HCT116 (cell line): ENCODE data around the gene DYNC2H1. TPM values are rescaled to one million over a fixed set of nuclear protein-coding genes. Genes with fewer than 3 reads are reported as not detected.

ENCODE experiments used
- ATAC-seq: fragments of 200-7000 bp; cut with Tn5 transposase; 2 replicates; pipeline ENCODE4 v1.9.1; 2020; ENCODE audit warnings: mild to moderate bottlenecking, moderate library complexity
- BruUV-seq: library from RNA; stranded (reverse); fragments of 400-500 nt; replicated peaks from 2 replicates; lab custom pipeline; 2021; lab: Mats Ljungman, UMichigan
- CTCF ChIA-PET: fragments of 300-600 bp; sonication (Branson Sonifier 250); formaldehyde crosslinking; loops from one replicate; lab custom pipeline; 2021; ENCODE audit warnings: antibody characterized with exemption; lab: Charles Lee
- POLR2A ChIA-PET: fragments of 300-600, 350-600 bp; sonication (Branson Sonifier 250); formaldehyde crosslinking; loops from one replicate; lab custom pipeline; 2021; ENCODE audit warnings: antibody characterized with exemption; lab: Charles Lee
- RAD21 ChIA-PET, 2 experiments: fragments of 300-600 bp; sonication (Branson Sonifier 250); formaldehyde crosslinking; loops; one replicate each; lab custom pipeline; 2023; ENCODE audit warnings: low total read pairs in 2 of 2; ENCODE audit not compliant: uncharacterized antibody in 2 of 2, unreplicated experiment in 2 of 2, low non-redundant PET in 1 of 2; lab: Charles Lee
- DNase-seq: peaks from one replicate; pipeline ENCODE4 v3.0.0-alpha.2; 2010; ENCODE audit warnings: low read depth, low spot score
- H2AFZ ChIP-seq: fragments of 200-600 bp; shearing (Covaris generic), sonication (generic); 2 replicates; pipeline ENCODE4 v1.6.1; 2017; ENCODE audit warnings: low read depth, mixed run types, mixed read lengths, antibody characterized with exemption, low read length; ENCODE audit not compliant: poor library complexity, severe bottlenecking
- H3K27ac ChIP-seq: 2 replicates; pipeline ENCODE4 v1.5.1; 2012; ENCODE audit warnings: low read depth, low read length
- H3K27me3 ChIP-seq: fragments of 200-600 bp; sonication (generic); 2 replicates; pipeline ENCODE4 v1.6.1; 2016; ENCODE audit warnings: mixed run types, low read length, mixed read lengths; ENCODE audit not compliant: insufficient read depth
- H3K36me3 ChIP-seq, 2 experiments: fragments of 200-500 bp in 1 of 2; fragments of 200-600 bp in 1 of 2; sonication (Bioruptor generic) in 1 of 2; sonication (generic) in 1 of 2; 2 replicates each; pipeline versions ENCODE4 v1.5.1 to v1.6.1; 2014 to 2016; ENCODE audit warnings: low read length in 2 of 2, inconsistent platforms in 1 of 2, mixed read lengths in 1 of 2, mixed run types in 1 of 2; ENCODE audit not compliant: insufficient read depth in 2 of 2, control insufficient read depth in 1 of 2
- H3K4me1 ChIP-seq, 2 experiments: fragments of 200-600 bp in 1 of 2; sonication (generic) in 1 of 2; 2 replicates each; pipeline versions ENCODE4 v1.5.1 to v1.6.1; 2012 to 2017; ENCODE audit warnings: low read length in 2 of 2, inconsistent platforms in 1 of 2, mild to moderate bottlenecking in 1 of 2, mixed read lengths in 1 of 2, mixed run types in 1 of 2, moderate library complexity in 1 of 2; ENCODE audit not compliant: insufficient read depth in 2 of 2, control insufficient read depth in 1 of 2
- H3K4me2 ChIP-seq: fragments of 200-600 bp; sonication (generic); 2 replicates; pipeline ENCODE4 v1.6.1; 2017; ENCODE audit warnings: mixed run types, low read length, mixed read lengths
- H3K4me3 ChIP-seq, 2 experiments: fragments of 200-600 bp in 1 of 2; sonication (generic) in 1 of 2; replicated peaks in 1 of 2; 2 replicates each; pipeline ENCODE4 v1.5.1; 2011 to 2016; ENCODE audit warnings: low read length in 2 of 2, control low read depth in 1 of 2, low read depth in 1 of 2, mild to moderate bottlenecking in 1 of 2, mixed read lengths in 1 of 2, mixed run types in 1 of 2
- H3K79me2 ChIP-seq: fragments of 200-600 bp; sonication (generic); 2 replicates; pipeline ENCODE4 v1.6.1; 2017; ENCODE audit warnings: mild to moderate bottlenecking, mixed run types, low read length, moderate library complexity, mixed read lengths; ENCODE audit not compliant: insufficient read depth
- H3K9ac ChIP-seq: fragments of 200-600 bp; sonication (generic); 2 replicates; pipeline ENCODE4 v1.6.1; 2016; ENCODE audit warnings: low read length, mixed read lengths
- H3K9me2 ChIP-seq: fragments of 200-600 bp; sonication (generic), shearing (Covaris generic); 2 replicates; pipeline ENCODE4 v1.6.1; 2017; ENCODE audit warnings: mixed run types, mild to moderate bottlenecking, moderate library complexity; ENCODE audit not compliant: insufficient read depth
- H3K9me3 ChIP-seq, 2 experiments: fragments of 200-500 bp in 1 of 2; fragments of 200-600 bp in 1 of 2; sonication (Bioruptor generic) in 1 of 2; sonication (generic) in 1 of 2; 2 replicates each; pipeline ENCODE4 v1.6.1; 2014 to 2017; ENCODE audit warnings: low read length in 2 of 2, mixed read lengths in 2 of 2, inconsistent platforms in 1 of 2, low read depth in 1 of 2, mild to moderate bottlenecking in 1 of 2, mixed run types in 1 of 2, moderate library complexity in 1 of 2; ENCODE audit not compliant: control insufficient read depth in 1 of 2, insufficient read depth in 1 of 2
- H4K20me1 ChIP-seq: fragments of 200-600 bp; sonication (generic), shearing (Covaris generic); 2 replicates; pipeline ENCODE4 v1.6.1; 2017; ENCODE audit warnings: mixed run types, mild to moderate bottlenecking, moderate library complexity; ENCODE audit not compliant: insufficient read depth
- CBX3 ChIP-seq: IDR thresholded peaks from 2 replicates; pipeline ENCODE4 v1.6.1; 2012; ENCODE audit warnings: low read depth
- CEBPB ChIP-seq: IDR thresholded peaks from 2 replicates; pipeline ENCODE4 v1.6.1; 2012; ENCODE audit warnings: low read depth
- EGR1 ChIP-seq: IDR thresholded peaks from 2 replicates; pipeline ENCODE4 v1.6.1; 2012; ENCODE audit warnings: low read depth
- ELF1 ChIP-seq: IDR thresholded peaks from 2 replicates; pipeline ENCODE4 v1.6.1; 2012; ENCODE audit warnings: low read depth, borderline replicate concordance
- EZH2 ChIP-seq: fragments of 200-600 bp; sonication (generic); IDR thresholded peaks from 2 replicates; pipeline ENCODE4 v1.6.1; 2017; ENCODE audit warnings: antibody characterized with exemption, mixed run types
- EZH2phosphoT487 ChIP-seq: fragments of 200-600 bp; IDR thresholded peaks from 2 replicates; pipeline ENCODE4 v1.6.1; 2018; ENCODE audit warnings: antibody characterized with exemption, borderline replicate concordance
- FOSL1 ChIP-seq: IDR thresholded peaks from 2 replicates; pipeline ENCODE4 v1.6.1; 2012; ENCODE audit warnings: low read depth
- MAX ChIP-seq: IDR thresholded peaks from 2 replicates; pipeline ENCODE4 v1.6.1; 2012
- POLR2A ChIP-seq: IDR thresholded peaks from 2 replicates; pipeline ENCODE4 v1.7.0; 2011; ENCODE audit warnings: borderline replicate concordance; ENCODE audit not compliant: insufficient read depth, insufficient read length; ENCODE audit errors: extremely low read depth
- SIN3A ChIP-seq: IDR thresholded peaks from 2 replicates; pipeline ENCODE4 v1.6.1; 2012; ENCODE audit warnings: low read depth
- SRF ChIP-seq: IDR thresholded peaks from 2 replicates; pipeline ENCODE4 v1.6.1; 2012; ENCODE audit warnings: low read depth
- TCF7L2 ChIP-seq: IDR thresholded peaks from 2 replicates; pipeline ENCODE4 v1.7.0; 2011; ENCODE audit warnings: borderline replicate concordance, inconsistent platforms; ENCODE audit not compliant: insufficient read depth, insufficient read length; ENCODE audit errors: extremely low read depth
- YY1 ChIP-seq: IDR thresholded peaks from 2 replicates; pipeline ENCODE4 v1.6.1; 2011; ENCODE audit warnings: low read length, low read depth, moderate library complexity, mild to moderate bottlenecking; ENCODE audit not compliant: insufficient replicate concordance; ENCODE audit errors: extremely low read depth
- ZFX ChIP-seq: fragments of 450-650 bp; IDR thresholded peaks from 2 replicates; pipeline ENCODE4 v1.6.1; 2017
- ZNF274 ChIP-seq: fragments of 200-500 bp; sonication (Bioruptor generic); IDR thresholded peaks from 2 replicates; pipeline ENCODE4 v1.6.1; 2014; ENCODE audit warnings: mild to moderate bottlenecking, low read depth, low read length, inconsistent platforms
- intact Hi-C: fragments of 100-400 bp; cut with micrococcal nuclease; formaldehyde crosslinking; loops from 2 replicates; pipeline ENCODE4 v1.10.0; 2022
- total RNA-seq: library from RNA; stranded (reverse); gene quantifications from one replicate; pipeline ENCODE4 v1.2.1, GENCODE V29; 2021; ENCODE audit not compliant: unreplicated experiment

Gene DYNC2H1
- total RNA-seq, 1 experiment from 2014 or later = 1.5 TPM

- TF ChIP-seq SRF (no peak), POLR2A (no peak), SIN3A (no peak), MAX (no peak), ZFX (no peak), EZH2phosphoT487 (no peak), ZNF274 (no peak), CBX3 (no peak), ELF1 (no peak), EZH2 (no peak)
- TF ChIP-seq, all 23 proteins: peak for 0
- Histone ChIP-seq H2AFZ (no peak overlapping the region), H3K27me3 (no peaks in the 10 kb centered on the region), H3K9ac (no peak overlapping the region), H4K20me1 (no peaks in the 10 kb centered on the region), H3K9me2 (no peaks in the 10 kb centered on the region), H3K4me3 (no peak overlapping the region), H3K4me2 (no peak overlapping the region), H3K4me1 (no peaks in the 10 kb centered on the region), H3K27ac (no peak overlapping the region), H3K79me2 (no peaks in the 10 kb centered on the region), H3K9me3 (no peaks in the 10 kb centered on the region), H3K36me3 (no peaks in the 10 kb centered on the region)
- CTCF ChIA-PET = interaction anchor here (1.0 kb wide), 1 partner anchor 26 kb away, joined by 3 read pairs; no protein-coding TSS in a partner anchor
- POLR2A ChIA-PET = no interaction called here
- no TSS peak for BruUV-seq
- RAD21 ChIA-PET = no interaction called here
- intact Hi-C loops = no loop called here
- ATAC-seq (no peak), DNase-seq (no peak)
Measured at GRCh38 chr11:103175461-103176129, 66.4 kb downstream of the DYNC2H1 start.

- POLR2A ChIA-PET = no interaction called here
- CTCF ChIA-PET = no interaction called here
- H3K36me3 ChIP-seq = no peaks in the 10 kb centered on the region
- no peak for TF ChIP-seq TCF7L2
- no peak for TF ChIP-seq FOSL1
- no peak for TF ChIP-seq EGR1
- no peak for TF ChIP-seq YY1
- TF ChIP-seq POLR2A = no peak
- TF ChIP-seq SRF = no peak
- TF ChIP-seq ZNF274 = no peak
- TF ChIP-seq MAX = no peak
- no peak for TF ChIP-seq CEBPB
- H4K20me1 ChIP-seq = no peaks in the 10 kb centered on the region
- no peaks in the 10 kb centered on the region for H3K27me3 ChIP-seq
- no peak overlapping the region for H3K27ac ChIP-seq
- H3K4me1 ChIP-seq = no peaks in the 10 kb centered on the region
- H3K4me3 ChIP-seq = no peak overlapping the region
- no peak for DNase-seq
- H3K4me2 ChIP-seq = no peak overlapping the region
- no TSS peak for BruUV-seq
- no peaks in the 10 kb centered on the region for H3K79me2 ChIP-seq
- H3K9ac ChIP-seq = no peak overlapping the region
- RAD21 ChIA-PET = no interaction called here
- no peak overlapping the region for H2AFZ ChIP-seq
- ATAC-seq = no peak
- intact Hi-C loops = no loop called here
- no peaks in the 10 kb centered on the region for H3K9me3 ChIP-seq
- no peaks in the 10 kb centered on the region for H3K9me2 ChIP-seq
Measured at GRCh38 chr11:103183981-103184611, 74.9 kb downstream of the DYNC2H1 start.
